Daoy (cell line): ENCODE measurements around the gene RALGPS1. TPM values are rescaled to one million over a fixed set of nuclear protein-coding genes. Genes with fewer than 3 reads are reported as not detected.

ENCODE experiments used
- DNase-seq: peaks from one replicate; pipeline ENCODE4 v3.0.0-alpha.2; 2015; ENCODE audit warnings: low read depth
- total RNA-seq: library from RNA; depleted of rRNA; stranded (reverse); fragments of >200 nt; shearing (Covaris generic); gene quantifications from 2 replicates; pipeline ENCODE4 v1.2.3, GENCODE V29; 2014

RALGPS1 gene
- total RNA-seq, 1 experiment from 2014 or later, result 4.9 TPM

DNA sequence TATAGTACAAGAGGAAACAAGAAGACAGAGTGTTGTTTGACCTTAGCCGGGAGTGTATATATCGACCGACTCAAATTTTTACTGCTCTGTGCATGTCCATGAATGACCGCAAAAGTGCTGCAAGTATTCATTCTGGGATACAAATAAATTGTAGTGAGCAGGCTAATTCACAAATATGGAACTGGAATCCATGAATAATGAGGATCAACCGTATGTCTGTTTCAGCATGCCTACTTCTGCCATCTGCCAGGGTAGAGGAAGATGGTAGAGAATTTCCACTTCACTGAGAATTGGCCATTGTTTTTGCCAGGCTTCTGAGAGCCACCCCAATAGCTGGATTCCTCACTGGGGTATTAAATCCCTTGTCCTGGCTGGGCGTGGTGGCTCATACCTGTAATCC, 8.5 kb upstream of the RALGPS1 start:
- DNase-seq, result no peak

GRCh38 chr9:126907058-126907457, 7.5 kb upstream of the RALGPS1 start:
- DNase-seq, result no peak

DNA sequence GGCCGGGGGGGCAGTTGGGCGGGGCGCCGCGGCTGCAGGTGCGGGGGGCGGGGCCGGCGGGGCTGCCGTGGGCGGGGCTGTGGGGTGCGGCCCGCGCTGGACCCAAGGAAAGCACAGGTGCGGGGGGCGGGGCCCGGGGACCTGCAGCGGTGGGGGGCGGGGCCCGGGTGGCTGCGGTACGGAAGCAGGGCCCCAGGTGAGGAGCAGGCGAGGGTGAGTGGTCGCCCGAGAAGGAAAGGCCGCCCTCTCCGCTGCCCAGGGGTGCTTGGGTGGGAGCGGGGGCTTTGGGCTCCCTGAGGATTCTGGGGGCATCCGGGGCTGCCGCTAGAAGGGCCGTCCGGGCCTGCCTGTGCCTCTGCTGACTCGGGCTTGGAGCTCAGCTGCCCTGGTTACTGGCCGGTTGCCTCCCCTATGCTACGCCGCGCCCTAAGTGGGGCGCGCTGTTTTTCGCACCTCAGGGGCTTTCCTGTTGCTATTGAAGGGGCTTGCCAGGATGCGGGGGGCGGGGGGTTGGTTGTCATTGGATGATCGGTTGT, 767 bp downstream of the RALGPS1 start:
- DNase-seq, result peak; percentile 17

GRCh38 chr9:126915846-126916543, 1.4 kb downstream of the RALGPS1 start:
- DNase-seq, result no peak

DNA sequence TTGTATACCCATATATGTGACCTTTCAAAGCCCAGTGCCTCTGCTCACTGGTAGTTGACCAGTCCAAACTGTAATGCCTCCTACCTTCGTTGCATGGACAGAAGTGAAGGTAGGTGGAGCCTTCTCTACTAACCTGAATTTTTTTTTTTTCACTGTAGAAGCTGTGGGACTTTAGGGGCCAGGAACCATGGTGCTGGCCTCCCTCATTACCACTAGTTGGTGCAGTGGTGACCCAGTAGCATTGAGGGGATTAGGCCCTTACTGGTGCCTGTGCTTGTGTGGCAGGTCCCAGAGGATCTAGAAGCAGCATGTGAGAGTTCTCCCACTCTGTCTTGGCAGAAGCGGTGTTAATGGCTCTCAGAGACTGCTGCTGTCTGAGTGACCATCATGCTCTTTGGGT, 2.3 kb downstream of the RALGPS1 start:
- DNase-seq, result peak; percentile 17

DNA sequence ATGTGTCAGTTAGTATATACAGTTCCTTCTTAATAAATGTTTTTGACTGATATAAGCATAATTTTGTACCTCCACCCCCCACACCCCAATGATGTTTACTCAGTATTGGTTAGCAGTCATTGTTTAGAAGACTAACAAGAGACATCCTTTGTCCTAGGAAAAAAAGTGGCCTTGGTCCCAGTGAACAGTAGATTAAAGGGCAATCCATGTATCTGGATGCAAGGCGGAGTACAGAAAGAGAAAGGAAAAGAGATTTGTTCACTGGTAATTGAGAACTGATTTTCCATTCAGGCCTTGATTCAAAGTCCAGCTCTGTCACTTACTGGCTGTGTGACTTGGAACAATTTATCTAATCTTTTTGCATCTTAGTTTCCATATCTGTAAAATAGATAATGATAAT, 4.6 kb downstream of the RALGPS1 start:
- no peak for DNase-seq

- no peak for DNase-seq
Measured at GRCh38 chr9:126925876-126926275, 11.3 kb downstream of the RALGPS1 start.

GRCh38 chr9:126926364-126926763, 11.8 kb downstream of the RALGPS1 start:
- no peak for DNase-seq

GRCh38 chr9:126927419-126927818, 12.8 kb downstream of the RALGPS1 start:
- DNase-seq, result no peak

DNA sequence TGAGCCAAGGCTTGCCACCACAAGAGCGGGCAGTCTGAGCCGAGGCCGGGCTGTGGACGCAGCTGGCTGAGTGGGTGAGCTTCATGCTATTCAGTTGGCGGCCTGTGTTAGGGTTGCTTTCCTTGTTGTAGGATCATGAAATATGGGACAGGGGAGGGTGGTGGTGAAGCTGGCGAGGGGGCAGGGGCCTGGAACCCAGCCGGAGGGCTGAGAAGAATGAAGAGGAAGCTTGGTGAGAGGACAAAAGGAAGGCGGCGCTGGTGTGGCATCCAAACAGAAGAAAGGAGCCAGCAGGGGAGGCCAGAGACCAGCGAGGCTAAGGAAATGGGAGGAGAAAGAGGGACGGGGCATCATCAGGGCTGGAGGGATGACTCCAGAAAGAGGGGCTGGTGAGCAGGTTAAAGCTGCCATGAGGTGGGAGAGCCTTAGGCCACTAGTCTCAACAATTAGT, 18.3 kb downstream of the RALGPS1 start:
- no peak for DNase-seq

- no peak for DNase-seq
Measured at GRCh38 chr9:126933334-126933980, 18.9 kb downstream of the RALGPS1 start.

GRCh38 chr9:126934441-126934840, 19.9 kb downstream of the RALGPS1 start:
- DNase-seq, result no peak

DNA sequence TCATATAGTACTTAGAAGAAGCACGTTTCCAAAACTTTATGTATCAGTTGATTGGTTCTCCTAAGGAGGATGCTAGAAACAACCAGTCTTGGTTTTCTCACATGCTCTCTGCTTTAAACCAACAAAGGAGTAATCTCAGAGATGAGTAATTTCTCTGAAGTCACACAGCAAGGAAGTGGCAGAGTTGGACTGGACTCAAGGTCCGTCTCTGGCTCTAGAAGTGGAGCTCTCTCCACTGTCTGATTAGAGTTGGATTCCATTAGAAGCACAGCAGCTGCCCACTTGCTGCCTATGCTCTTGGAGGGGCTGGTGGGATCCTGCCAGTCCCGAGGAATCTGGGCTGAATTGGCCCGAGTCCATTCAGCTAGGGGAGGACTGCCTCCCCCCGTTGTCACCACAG, 21.0 kb downstream of the RALGPS1 start:
- no peak for DNase-seq

- no peak for DNase-seq
Measured at GRCh38 chr9:126937444-126937843, 22.9 kb downstream of the RALGPS1 start.

DNA sequence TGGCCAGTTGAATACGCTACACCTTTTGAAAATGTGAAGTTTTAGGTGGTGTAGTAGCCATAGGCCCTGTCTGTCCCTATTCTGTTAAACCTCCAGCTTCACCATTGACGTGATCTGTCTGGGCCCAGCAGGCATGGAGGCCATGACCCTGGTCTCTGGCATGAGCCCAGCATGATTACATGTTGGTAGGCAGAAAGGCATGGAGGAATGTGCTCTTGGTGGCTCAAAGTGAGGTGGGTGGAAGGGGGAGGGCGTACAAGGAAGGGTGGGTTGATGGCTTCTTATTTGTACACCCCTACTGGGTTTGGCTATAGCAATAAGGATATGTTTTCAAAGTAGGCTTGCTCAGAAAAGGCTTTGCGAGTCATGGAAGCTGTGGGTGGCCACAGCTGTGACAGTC, 23.7 kb downstream of the RALGPS1 start:
- no peak for DNase-seq

DNA sequence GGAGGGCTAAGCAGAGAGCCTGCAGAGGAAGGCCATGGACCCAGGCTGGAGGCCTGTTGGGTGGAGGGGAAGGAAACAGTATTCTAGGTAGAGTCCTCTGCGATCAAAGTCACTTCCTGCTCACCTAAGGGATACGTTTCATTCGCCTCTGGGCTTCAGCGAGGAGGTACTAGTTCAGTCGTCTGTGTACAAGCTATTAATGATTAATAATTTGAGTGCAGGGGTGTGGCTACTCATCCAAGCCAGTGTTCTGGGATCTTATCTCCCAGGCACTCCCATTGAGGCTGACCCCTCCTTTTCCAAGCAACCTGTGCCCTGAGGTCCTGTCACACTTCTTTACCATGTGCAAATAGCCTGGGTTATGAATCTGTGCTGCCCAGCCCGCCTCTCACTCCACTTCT, 25.2 kb downstream of the RALGPS1 start:
- DNase-seq, result no peak

DNA sequence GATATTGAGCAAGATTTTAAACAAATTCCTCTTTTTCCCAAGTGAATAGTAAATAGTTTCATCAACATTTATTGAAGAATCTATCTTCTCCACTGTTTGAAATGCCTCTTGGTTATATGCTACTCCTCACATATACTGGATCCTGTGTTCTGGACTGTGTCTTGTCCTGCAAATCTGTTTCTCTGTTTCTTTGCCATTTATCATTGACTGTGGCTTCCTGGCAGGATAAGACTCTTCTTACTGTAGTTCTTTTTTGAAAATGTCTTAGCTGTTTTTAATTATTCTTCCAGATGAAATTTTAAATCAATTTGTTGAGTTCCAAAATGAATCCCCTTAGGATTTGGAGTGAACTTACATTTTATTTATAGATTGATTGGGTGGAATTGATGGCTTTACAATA, 27.8 kb downstream of the RALGPS1 start:
- no peak for DNase-seq

- no peak for DNase-seq
Measured at GRCh38 chr9:126945682-126946081, 31.1 kb downstream of the RALGPS1 start.

DNA sequence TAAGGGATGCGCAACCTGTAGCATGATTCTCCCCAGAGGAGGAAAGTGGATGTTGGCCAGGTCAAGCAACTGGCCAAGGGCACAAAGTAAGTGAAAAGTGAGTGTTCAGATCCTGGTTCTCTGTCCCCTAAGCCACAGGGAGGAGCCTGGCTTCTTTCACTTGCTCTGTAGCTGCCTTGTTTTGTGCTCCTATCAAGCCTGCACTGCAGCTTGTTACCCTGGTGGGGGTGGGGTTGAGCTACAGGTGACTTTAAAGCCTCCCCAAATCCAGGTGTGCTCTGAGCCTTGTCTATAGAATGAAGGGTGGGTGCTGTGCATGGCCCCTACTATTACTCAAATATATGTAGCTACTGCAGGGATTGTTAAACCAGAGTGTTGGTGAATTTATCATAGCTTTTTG, 32.9 kb downstream of the RALGPS1 start:
- no peak for DNase-seq

- peak; percentile 28 for DNase-seq
Measured at GRCh38 chr9:126952205-126952977, 37.8 kb downstream of the RALGPS1 start.

DNA sequence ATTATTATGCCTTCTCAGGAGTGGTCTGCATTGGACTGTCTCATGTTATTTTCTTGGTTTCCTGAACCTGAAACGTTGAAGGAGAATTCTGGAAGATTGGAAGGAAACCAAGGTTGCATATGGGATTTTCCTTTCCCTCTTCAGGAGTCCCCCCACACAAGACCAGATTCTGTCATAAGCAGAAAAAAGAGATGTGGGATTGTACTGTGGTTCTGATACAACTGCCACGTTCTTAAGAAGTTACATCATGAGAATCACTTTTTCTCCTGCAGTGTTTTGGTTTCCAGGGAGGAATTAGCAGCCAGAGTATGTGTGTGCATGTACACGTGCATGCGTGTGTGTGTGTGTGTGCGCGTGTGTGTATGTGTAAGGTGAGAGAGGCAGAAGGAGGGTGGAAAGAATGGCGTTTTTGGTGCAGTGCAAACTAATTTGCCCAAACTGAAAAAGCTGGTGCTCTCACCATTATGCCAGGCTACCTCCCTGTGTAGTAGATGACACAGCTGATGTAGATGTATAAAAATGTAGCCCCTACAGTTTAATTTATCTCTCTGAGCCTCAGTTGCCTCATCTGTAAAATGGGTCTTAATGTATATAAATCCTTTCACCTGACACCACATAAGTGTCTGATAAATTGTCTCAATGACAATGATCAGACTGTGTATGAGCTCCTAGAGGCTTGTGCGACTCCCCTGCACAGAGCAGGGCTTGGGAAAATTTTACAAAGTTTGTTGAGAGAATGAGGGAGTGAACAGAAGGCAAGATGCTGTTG, 38.6 kb downstream of the RALGPS1 start:
- DNase-seq, result peak; percentile 44

GRCh38 chr9:126955811-126956210, 41.2 kb downstream of the RALGPS1 start:
- DNase-seq, result no peak
